Adrenal gland (tissue), 5 donors: ENCODE measurements around the gene BMPR1B.

Source experiments
- CTCF ChIP-seq, 6 experiments: fragments of 450-650 bp in 4 of 6; fragments of 200-600 bp in 2 of 6; sonication (generic) in 1 of 6; IDR thresholded peaks; 1 replicate in 5 of 6; 2 replicates in 1 of 6; pipeline versions ENCODE4 v1.5.1 to v1.8.0; 2016 to 2021; ENCODE audit warnings: antibody characterized with exemption in 6 of 6, mild to moderate bottlenecking in 2 of 6, moderate library complexity in 1 of 6
- POLR2A ChIP-seq, 2 donors: fragments of 450-650 bp; IDR thresholded peaks; one replicate each; pipeline ENCODE4 v1.6.1; 2017; ENCODE audit warnings: antibody characterized with exemption in 2 of 2, mild to moderate bottlenecking in 2 of 2, moderate library complexity in 1 of 2
- donor health status: DM: no; HTN: no; CAD: no.

- no peak for TF ChIP-seq CTCF (IDR thresholded peaks at IDR 0.05)
- TF ChIP-seq POLR2A (IDR thresholded peaks at IDR 0.05) = no peak
These were observed 360.7 kb downstream of the BMPR1B start for GRCh38 chr4:95118497-95118896.
